GM19035 (cell line): Measurements from ENCODE around the gene SEMA3A.

Experiments used
- ATAC-seq: cut with Tn5 transposase; IDR thresholded peaks from one replicate; pipeline ENCODE4 v1.9.1; 2021; ENCODE audit not compliant: unreplicated experiment

The SEMA3A gene

DNA sequence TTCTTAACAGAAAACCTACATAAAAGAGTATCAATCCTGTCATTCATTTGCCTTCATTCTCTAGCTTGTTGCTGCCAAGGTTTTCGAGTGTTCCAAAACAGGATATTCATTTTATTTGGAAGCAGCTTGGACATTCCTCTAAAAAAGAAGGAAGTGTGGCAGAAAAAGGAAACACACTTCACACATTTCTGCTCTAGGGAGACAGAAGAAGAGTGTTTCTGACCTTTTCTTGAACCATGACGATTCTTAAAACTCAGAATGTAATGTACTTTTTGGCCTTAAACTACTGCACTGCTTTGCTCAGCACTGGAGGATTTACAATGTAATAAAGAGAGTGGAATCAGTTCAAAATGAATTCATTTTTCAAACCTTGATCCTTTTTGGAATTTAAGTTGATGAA is 81.3 kb downstream of the SEMA3A start:
- no peak for ATAC-seq

DNA sequence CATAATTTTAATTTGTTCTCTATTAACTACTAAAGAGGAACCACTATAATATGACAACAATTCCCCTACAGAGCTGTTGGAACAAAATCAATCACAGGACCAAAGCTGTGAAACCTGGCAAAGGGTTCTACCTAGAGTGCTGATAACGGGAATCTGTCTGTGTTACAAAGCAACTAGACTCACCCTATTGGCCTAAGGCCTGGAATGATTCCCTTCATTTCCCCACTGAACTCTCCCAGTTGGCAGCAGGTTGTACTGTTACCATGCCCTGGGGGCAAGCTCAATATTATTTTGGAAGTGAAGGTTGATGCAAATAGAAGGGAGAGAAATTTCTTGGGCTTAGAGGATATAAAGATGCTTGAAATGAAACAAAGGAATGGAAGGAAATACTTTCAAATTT is 81.8 kb downstream of the SEMA3A start:
- no peak for ATAC-seq

DNA sequence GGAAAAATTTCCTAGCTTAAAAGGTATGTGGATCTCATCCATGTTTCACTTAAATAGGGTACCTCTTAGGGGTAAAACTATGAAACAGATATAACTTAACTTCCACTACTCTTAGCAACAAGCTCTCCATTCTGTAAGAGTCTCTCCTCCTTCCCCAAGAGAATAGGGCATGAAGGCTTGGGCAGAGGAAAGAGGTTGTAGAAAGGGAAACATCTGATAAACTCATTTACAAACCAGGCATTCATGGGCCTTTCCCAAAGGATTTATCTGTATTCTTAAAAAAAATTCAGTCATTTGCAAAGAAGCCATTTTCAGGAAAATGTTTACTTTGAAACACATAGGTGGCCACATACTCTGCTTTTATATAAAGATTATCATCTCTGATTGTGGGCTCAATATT is 82.7 kb downstream of the SEMA3A start:
- ATAC-seq, result no peak

DNA sequence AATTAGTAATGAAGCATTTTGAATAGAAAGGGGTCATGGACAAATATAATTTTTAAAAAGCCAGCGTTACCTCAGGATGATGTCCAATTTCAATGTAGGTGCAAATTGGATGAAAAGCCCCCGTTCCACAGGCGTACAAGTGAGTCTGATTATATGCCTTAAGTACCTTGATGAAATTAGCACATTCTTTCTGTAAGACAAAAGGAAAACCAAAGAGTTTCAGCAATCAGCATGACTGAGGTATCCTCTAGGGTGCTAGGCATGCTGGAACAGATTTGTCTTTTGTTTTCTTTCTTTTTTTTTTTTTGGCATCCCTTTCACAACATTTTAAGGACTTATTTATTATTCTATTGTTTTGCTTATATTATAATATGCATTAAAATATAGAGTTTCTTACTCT is 84.2 kb downstream of the SEMA3A start:
- ATAC-seq, result no peak

DNA sequence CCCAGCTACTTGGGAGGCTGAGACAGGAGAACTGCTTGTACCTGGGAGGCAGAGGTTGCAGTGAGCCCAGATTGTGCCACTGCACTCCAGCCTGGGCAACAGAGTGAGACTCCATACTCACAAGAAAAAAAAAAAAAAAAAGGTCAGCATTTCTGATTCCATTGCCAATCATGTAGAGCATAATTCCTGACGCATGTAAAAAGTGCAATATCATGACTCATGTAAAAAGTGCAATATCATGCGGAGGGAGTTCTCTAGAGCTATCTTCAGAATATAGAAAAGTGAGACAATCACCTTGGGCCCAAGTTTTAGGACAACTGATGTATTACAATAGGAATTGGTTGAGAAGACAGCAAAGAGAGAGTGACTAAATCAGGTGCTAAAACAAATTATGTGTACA is 85.8 kb downstream of the SEMA3A start:
- ATAC-seq, result no peak

DNA sequence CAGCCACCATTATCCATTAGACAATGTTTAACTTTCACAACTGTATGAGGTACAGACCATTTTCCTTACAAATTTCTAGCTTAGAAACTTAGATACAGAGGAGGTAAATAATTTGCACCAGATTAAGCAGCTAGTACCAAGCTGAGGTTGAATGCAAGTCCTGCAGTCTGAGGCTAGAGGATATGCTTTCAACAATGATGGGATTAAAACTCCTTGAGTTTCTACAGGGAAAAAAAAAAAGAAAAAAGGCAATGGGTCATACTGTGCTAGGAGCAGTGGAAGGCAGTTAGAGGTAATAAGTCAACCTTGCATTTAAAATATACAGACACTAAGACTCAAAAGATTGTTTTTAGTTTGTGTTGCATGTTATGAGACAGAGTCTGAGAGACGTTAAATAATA is 86.5 kb downstream of the SEMA3A start:
- no peak for ATAC-seq

DNA sequence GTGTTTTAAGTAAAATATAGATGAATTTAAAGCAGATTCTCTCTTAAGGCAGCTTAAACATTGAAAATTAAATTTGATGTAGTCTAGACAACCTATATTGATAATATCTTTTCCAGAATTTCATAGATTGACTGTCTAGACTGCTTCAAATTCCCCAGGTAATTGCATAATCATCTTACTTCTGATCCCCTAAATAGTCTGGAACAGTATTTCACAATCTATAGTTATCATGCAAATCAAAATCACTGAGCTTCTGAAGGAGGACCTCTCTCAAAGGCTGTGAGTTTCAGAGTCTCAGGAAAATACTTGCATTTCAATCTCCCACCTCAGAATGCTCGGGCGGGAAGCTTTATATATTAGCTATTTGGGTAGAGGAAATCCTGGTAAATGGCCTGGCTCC is 87.3 kb downstream of the SEMA3A start:
- ATAC-seq, result no peak

DNA sequence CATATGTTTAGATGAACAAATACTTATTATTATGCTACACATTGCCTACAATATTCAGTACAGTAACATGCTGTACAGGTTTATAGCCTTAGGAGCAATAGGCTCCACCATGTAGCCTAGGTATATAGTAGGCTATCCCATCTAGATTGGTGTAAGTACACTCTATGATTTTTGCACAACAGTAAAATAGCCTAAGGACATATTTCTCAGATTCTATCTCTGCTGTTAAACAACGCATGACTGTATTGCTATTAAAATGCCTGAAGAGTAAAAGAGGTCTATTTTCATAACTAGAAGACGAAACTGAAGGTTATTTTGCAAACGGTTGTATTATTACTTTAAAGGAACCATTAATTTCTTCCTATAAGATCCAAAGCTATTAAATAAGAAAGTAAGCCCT is 88.3 kb downstream of the SEMA3A start:
- no peak for ATAC-seq

DNA sequence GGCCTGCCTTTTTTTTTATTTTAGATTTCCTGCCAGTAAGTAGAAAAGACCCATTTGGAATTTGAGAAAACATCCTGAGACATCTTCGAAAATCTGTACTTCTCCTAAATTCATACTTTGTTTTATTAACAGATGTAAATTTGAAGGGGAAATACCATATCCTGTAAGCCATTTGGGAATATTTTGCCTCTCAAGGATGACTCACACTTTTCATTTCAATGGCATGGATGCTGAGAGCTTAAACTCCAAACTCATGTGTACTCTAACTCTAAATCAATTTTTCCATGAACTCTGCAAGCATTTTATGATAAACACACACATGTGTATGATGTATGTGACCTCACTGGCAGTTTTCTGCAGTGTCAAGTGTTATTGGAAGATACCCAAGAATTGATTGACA is 89.0 kb downstream of the SEMA3A start:
- ATAC-seq, result no peak

DNA sequence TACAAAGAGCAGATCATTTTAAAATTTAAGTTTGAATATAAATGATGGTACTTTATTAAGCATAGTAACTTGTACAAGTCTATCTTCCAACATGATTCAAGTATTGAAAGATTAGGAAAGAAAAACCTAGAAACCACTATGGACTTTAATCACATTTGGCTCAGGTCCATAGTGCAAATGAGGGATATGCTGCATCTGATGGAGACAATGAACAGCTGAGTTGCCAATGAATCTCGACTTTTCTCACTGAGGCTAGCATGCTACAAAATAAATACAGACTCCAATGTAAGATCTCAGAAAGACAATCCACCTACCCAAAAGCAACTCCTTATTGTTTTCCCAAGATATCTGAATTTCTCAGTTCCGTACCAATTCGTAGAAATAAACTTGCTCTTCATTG is 89.8 kb downstream of the SEMA3A start:
- no peak for ATAC-seq

DNA sequence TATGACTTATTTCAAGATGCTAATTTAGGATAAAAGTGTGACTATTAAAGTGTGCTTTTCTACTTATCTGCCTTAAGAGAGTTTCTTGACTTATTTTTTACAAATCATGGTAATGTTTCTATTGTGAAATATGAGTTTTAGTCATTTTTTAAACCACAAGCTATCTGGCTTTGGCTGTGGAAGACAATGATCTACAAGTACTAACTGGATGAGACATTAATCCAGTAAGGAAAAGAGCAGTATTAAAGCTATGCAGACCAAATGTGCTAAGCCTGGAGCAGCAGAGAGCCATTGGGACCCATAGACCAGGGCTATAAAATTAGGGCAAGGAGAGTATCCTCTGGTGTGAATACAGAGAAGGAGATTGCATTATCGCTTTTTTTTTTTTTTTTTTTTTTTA is 92.4 kb downstream of the SEMA3A start:
- ATAC-seq, result no peak

DNA sequence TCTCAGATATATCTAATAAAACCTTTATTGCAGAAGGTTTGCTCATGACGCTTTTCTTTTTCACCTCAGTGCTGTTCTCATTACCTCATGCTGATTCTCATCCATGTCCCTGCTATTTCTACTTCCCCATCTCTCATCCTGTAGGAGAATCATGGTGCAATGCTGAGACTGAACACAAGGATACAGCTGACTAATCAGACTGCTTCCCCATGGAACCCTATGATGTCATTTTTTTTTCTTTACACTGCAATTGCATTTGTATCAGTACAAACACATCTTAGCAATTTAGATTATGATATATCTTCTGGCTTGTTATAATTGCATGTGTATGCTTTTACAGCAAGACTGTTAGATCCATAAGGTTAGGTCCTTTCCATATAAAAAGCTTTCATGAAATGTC is 93.7 kb downstream of the SEMA3A start:
- no peak for ATAC-seq

DNA sequence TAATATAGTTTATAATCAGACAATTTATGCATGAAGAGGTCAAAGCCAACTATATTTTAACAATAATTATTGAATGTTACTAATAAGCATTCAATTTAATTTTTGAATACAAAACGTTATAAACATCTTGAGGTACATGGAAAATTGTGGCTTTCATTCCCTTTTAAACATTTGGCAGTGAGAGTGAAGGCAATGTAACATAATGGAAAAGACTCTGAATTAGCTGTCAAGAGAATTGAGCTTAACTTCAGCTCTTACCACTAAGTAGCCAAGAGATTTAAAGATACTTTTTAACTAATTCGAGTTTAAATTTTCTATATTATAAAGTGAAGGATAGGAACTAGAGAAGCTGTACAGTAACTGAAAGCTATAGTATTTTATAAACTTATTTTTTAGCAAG is 98.6 kb downstream of the SEMA3A start:
- ATAC-seq, result no peak

DNA sequence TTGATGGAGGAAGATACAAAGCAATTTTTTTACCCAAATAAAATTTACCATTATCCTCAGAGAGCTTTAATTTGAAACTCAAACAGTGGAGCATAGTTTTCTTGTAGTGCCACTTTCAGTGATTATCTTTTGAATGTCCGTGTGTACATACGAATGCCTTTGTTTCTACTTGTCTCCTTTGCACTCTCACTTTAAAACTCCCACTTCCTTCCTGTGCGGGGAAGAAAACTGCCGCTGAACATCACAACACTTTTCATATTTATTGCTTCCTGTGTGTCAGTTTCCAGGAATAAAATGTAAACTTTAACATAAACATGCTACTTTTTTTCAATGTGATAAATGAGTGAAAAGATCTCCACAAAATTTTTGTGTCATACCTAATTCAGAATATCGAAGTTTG is 102.4 kb downstream of the SEMA3A start:
- no peak for ATAC-seq

DNA sequence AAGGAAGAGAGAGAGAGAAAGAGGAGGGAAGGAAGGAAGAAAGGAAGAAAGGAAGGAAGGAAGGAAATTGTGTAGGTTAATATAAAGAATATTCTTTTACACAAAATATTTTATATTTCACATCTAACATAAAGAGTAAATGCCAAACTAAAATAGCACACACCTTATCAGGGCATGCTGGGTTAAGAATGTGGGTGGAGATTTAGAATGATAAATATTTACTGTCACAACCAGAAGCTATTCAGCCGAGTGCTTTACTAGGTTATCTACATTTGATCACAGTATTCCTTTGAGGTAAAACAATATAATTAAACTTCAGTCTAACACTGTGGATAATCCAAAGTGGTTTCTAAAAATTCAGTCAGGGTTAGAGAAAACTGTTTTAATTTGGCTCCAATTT is 103.3 kb downstream of the SEMA3A start:
- ATAC-seq, result no peak

DNA sequence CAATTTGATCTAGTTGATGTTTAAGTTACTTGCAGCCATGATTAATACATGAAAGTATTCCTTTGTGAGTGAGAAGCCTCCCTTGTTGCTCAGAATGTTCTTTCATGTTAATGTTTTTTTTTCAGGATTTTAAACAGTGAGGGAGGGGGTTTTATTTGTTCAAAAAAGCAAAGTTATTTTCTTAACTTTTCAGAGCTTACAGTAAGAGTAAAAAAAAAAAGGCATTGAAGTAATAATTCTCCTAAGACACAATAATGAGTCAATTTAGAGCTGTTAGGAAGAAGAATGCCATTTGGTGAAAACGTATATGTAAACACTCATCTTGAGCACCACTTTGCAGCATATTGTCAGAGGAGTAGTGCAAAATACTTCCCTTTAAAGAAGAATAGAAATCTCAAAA is 105.8 kb downstream of the SEMA3A start:
- no peak for ATAC-seq

DNA sequence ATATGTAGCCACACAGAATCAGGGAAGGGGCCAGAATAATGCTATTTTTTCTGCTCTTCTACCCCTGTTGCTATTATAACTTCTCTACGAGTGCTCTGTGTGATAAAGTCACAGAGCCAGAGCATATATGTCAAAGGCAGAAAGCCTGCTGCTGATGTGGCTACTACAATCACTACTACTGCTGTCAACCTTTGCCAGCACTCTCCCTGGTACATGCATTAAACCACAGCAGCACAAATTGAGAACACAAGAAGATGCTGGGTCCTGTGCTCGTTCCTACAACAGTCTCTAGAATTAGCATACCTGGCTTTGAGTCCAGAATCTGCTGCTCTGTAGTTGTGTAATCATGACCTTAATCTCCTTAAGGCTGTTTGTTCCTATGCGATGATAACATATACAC is 108.6 kb downstream of the SEMA3A start:
- ATAC-seq, result no peak

DNA sequence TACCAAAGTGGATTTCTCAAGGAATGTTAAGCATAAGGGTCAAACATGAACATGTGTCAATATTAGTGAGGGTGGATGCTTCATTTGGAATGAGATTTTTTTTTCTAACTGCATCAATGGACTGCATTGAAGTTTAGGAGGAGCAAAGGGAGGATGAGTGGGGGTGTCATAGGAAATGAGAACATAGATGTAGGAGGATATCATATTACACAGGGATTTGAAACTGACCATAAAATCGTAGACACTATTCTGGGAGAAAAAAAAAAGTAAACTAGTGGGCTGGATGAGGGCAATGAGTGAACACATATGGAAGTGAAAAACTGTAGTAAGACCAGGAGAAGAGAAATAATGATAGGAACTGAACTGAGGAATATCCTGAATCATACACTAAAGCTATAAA is 109.4 kb downstream of the SEMA3A start:
- no peak for ATAC-seq

DNA sequence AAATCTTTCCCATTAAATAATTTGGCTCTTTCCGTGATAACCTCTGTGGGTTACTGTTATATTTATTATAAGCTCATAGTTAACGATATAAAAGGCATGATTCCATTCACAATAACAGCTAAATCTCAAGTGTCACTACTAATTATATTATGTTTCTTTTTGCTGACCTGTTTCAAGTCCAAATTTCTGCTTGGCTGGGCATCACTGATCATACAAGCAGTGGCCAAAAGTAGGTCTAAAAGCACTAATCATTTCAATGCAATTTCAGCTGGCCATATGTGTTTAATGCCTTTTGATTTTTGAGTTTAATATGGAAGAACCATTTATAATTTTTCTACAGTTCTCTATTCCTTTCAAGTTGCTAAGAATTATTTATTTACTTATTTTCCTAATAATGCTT is 110.7 kb downstream of the SEMA3A start:
- no peak for ATAC-seq

DNA sequence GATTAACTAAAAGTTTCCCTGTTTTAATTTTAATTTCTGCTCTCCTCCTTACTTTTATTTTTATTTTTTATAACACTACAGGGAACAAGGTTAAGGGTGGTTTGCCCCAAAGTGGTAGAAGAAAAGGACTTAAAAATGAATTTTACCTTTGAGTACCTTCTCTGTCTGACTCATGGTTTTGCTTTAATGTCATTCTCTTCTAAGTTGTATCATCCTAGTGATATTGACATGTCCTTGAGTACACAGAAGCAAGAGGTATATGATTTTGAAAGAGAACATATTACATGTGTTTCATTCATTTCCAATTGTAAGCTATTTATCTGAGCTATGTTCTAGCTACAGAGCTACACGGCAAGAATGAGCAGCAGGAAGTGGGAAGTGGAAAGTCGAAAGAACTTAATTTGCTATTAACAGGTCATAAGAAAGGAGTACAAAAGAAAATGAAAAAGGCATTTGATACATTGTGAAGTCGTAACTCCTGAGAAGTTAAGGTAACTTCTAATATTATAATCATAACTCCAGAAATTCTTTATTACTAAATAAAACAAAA is 112.5 kb downstream of the SEMA3A start:
- ATAC-seq, result no peak

DNA sequence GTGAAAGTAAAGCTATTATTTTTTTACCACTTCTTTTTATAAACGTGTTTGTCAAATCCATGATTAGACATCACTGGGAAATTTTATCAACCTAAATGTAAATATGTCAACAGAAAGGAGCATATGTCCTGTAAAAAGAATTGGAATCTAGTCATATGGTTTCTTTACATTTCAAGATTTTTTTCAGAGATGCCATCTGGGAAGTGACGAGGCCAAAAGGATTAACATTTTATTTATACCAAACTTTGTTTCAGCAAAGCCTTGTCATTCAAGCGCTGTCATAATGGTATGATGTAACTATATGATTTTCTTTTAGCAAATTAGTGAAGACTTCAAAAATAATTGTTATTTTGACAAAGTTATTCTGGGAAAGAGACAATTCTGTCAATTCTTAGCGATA is 117.3 kb downstream of the SEMA3A start:
- ATAC-seq, result no peak

DNA sequence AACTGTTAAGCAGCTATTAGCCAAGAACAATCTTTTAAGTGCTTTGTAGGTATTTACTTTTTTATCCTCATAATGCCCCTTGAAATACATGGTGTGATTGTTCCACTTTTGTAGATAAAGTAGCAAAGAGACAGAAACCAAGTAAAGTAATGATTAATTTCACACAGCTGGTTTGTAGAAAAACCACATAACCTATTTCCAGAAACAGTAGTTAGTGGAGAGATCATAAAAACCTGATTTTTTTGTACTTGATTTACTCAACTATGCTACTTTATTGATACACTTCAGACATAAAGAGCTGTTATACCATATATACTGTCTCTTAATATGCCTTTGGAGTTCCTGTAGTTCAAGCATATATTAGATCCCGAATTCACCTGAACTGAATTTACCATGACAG is 118.4 kb downstream of the SEMA3A start:
- ATAC-seq, result no peak

DNA sequence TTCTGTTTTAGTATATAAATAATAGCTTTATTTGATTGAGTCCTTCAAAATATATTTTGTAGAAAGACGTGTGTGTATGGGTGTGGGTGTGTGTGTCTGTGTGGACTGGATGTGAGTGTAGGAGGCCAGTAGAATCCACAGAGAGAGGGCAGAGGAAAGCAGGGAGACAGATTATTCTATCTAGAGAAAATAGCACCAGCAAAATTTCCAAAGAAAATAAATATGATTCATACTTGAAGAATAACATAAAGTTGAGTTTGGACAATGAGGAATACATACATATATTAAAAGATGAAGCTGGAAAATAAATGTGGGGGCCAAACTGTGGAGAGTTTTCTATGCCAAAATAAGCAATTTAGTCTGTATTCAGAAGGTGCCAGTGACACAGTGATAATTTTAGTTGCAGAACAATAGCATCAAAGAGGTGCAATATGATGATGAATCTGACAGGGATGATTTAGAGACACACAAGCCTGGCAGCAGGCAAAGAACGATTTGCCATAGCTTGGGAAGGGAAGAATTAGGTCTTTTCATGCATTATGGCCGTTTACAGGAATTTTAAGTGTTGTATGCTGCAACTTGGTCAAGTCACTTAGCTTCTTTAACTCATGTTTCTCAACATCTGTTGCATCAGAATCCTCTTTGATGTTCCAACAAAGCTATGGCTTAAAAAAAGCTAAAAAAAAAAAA is 121.3 kb downstream of the SEMA3A start:
- no peak for ATAC-seq
